B cell (primary cell): ENCODE results near the gene PRLH.

Experiments
- CTCF ChIP-seq: fragments of 200-600 bp; IDR thresholded peaks from one replicate; pipeline ENCODE4 v1.8.0; 2022; ENCODE audit warnings: antibody characterized with exemption, mild to moderate bottlenecking
- EZH2 ChIP-seq: IDR thresholded peaks from 2 replicates; pipeline ENCODE4 v1.6.1; 2012; ENCODE audit warnings: borderline replicate concordance, low read depth, mild to moderate bottlenecking, moderate library complexity, low read length; ENCODE audit not compliant: insufficient read depth, poor library complexity, severe bottlenecking

GRCh38 chr2:237597196-237598145, 31.1 kb downstream of the PRLH start:
- TF ChIP-seq CTCF: no peak
- TF ChIP-seq EZH2: no peak
